NCI-H524 treated with DMSO at 0.1 percent for 48 hours (cell line): Measurements from ENCODE around the gene PTPRU.
"Not testable (repeated sequence)": the region's sequence is repeated elsewhere in the genome, so short reads cannot be mapped to it uniquely, and the experiment has no call there.

Experiments
- DNase-seq: peaks from one replicate; lab custom pipeline; 2025; lab: John Stamatoyannopoulos, UW

PTPRU gene

GRCh38 chr1:29290414-29290985, 54.2 kb downstream of the PTPRU start:
- no peak for DNase-seq

- no peak for DNase-seq
Measured at GRCh38 chr1:29291756-29292155, 55.4 kb downstream of the PTPRU start.

GRCh38 chr1:29292344-29292743, 56.0 kb downstream of the PTPRU start:
- DNase-seq, result no peak

GRCh38 chr1:29297450-29297849, 61.1 kb downstream of the PTPRU start:
- DNase-seq, result no peak

GRCh38 chr1:29298246-29298645, 61.9 kb downstream of the PTPRU start:
- no peak for DNase-seq

GRCh38 chr1:29299446-29299845, 63.1 kb downstream of the PTPRU start:
- no peak for DNase-seq

GRCh38 chr1:29301732-29302131, 65.4 kb downstream of the PTPRU start:
- not testable (repeated sequence) for DNase-seq

- DNase-seq, result no peak
Measured at GRCh38 chr1:29303201-29304024, 67.1 kb downstream of the PTPRU start.

GRCh38 chr1:29304025-29304684, 67.8 kb downstream of the PTPRU start:
- no peak for DNase-seq

- DNase-seq, result no peak
Measured at GRCh38 chr1:29305943-29306342, 69.6 kb downstream of the PTPRU start.

- DNase-seq, result no peak
Measured at GRCh38 chr1:29306471-29307140, 70.3 kb downstream of the PTPRU start.

- no peak for DNase-seq
Measured at GRCh38 chr1:29309075-29309474, 72.8 kb downstream of the PTPRU start.

- DNase-seq, result no peak
Measured at GRCh38 chr1:29309621-29310020, 73.3 kb downstream of the PTPRU start.

GRCh38 chr1:29310616-29311180, 74.4 kb downstream of the PTPRU start:
- DNase-seq, result peak; percentile 81

GRCh38 chr1:29311352-29312030, 75.2 kb downstream of the PTPRU start:
- DNase-seq, result no peak

- DNase-seq, result no peak
Measured at GRCh38 chr1:29312469-29313461, 76.4 kb downstream of the PTPRU start.

- DNase-seq, result not testable (repeated sequence)
Measured at GRCh38 chr1:29314685-29315084, 78.4 kb downstream of the PTPRU start.

- DNase-seq, result no peak
Measured at GRCh38 chr1:29315262-29315661, 78.9 kb downstream of the PTPRU start.

- DNase-seq, result no peak
Measured at GRCh38 chr1:29315876-29316275, 79.6 kb downstream of the PTPRU start.
